K562 (cell line): ENCODE data around the gene AFG1L. TPM values are rescaled to one million over a fixed set of nuclear protein-coding genes. Genes with fewer than 3 reads are reported as not detected.

Experiments
- ATAC-seq: fragments of 200-7000 bp; cut with Tn5 transposase; 3 replicates; pipeline ENCODE4 v1.9.1; 2020; ENCODE audit warnings: moderate library complexity
- BruUV-seq: library from RNA; stranded (reverse); fragments of 400-500 nt; replicated peaks from 2 replicates; lab custom pipeline; 2021; lab: Mats Ljungman, UMichigan
- CTCF ChIA-PET: fragments of 300-600 bp; formaldehyde crosslinking; extraction: SDS; loops from one replicate; lab custom pipeline; 2021; ENCODE audit warnings: low intra/inter-chr PET ratio; lab: Yijun Ruan, JAX
- POLR2A ChIA-PET: fragments of 300-600, 350-650 bp; sonication (Branson Sonifier 250); formaldehyde crosslinking; extraction: SDS; loops from one replicate; lab custom pipeline; 2021; ENCODE audit warnings: antibody characterized with exemption, inconsistent platforms; lab: Yijun Ruan, JAX
- DNase-seq, 4 experiments: peaks; one replicate each; pipeline versions ENCODE4 v3.0.0 to v3.0.0-alpha.2; 2011 to 2018; ENCODE audit warnings: low spot score in 3 of 4, mixed read lengths in 3 of 4; ENCODE audit errors: extremely low read depth in 1 of 4
- FAIRE-seq: peaks from 2 replicates; lab custom pipeline; 2011; peaks lifted over from hg19 to GRCh38; lab: Jason Lieb, UNC
- H2AFZ ChIP-seq: 2 replicates; pipeline ENCODE4 v1.6.0; 2011; ENCODE audit warnings: low read depth, low read length, control low read depth, inconsistent platforms
- H3K27ac ChIP-seq: fragments of 200-600 bp; 3 replicates; pipeline ENCODE4 v1.8.0; 2011; ENCODE audit warnings: low read depth, mild to moderate bottlenecking, control low read depth, inconsistent platforms, low read length, moderate library complexity, mixed read lengths; ENCODE audit errors: extremely low read depth
- H3K27me3 ChIP-seq, 2 experiments: fragments of 300-600 bp in 1 of 2; 2 replicates in 1 of 2; 3 replicates in 1 of 2; pipeline versions ENCODE4 v1.6.0 to v1.8.0; 2011; ENCODE audit warnings: inconsistent platforms in 2 of 2, low read length in 2 of 2, mild to moderate bottlenecking in 1 of 2, mixed read lengths in 1 of 2, moderate library complexity in 1 of 2; ENCODE audit not compliant: control insufficient read depth in 2 of 2, insufficient read depth in 2 of 2
- H3K36me3 ChIP-seq: fragments of 300-600 bp; 3 replicates; pipeline ENCODE4 v1.8.0; 2011; ENCODE audit warnings: mild to moderate bottlenecking, low read length, inconsistent platforms; ENCODE audit not compliant: control insufficient read depth, insufficient read depth
- H3K4me1 ChIP-seq, 2 experiments: fragments of 200-600 bp in 1 of 2; replicated peaks in 1 of 2; 2 replicates in 1 of 2; 3 replicates in 1 of 2; pipeline versions ENCODE4 v1.5.1 to v1.8.0; 2011; ENCODE audit warnings: inconsistent platforms in 2 of 2, low read length in 2 of 2, mild to moderate bottlenecking in 1 of 2, mixed read lengths in 1 of 2, moderate library complexity in 1 of 2; ENCODE audit not compliant: control insufficient read depth in 2 of 2, insufficient read depth in 2 of 2
- H3K4me2 ChIP-seq: 2 replicates; pipeline ENCODE4 v1.6.1; 2011; ENCODE audit warnings: low read length, control low read depth, inconsistent platforms, mixed read lengths; ENCODE audit not compliant: insufficient read depth
- H3K4me3 ChIP-seq: fragments of 200-600 bp; sonication (generic), shearing (Covaris generic); 2 replicates; pipeline ENCODE4 v1.5.1; 2016; ENCODE audit warnings: control low read depth, inconsistent platforms
- H3K79me2 ChIP-seq: fragments of 200-600 bp; 3 replicates; pipeline ENCODE4 v1.8.0; 2011; ENCODE audit warnings: low read length, inconsistent platforms; ENCODE audit not compliant: control insufficient read depth, insufficient read depth
- H3K9ac ChIP-seq, 2 experiments: 2 replicates each; pipeline versions ENCODE4 v1.6.0 to v1.6.1; 2011; ENCODE audit warnings: low read depth in 2 of 2, low read length in 2 of 2, control low read depth in 1 of 2, inconsistent platforms in 1 of 2, mild to moderate bottlenecking in 1 of 2, mixed read lengths in 1 of 2; ENCODE audit not compliant: insufficient read depth in 1 of 2
- H3K9me1 ChIP-seq: one replicate; pipeline ENCODE4 v1.6.0; 2011; ENCODE audit warnings: inconsistent platforms, mild to moderate bottlenecking, low read length, moderate library complexity; ENCODE audit not compliant: control insufficient read depth, insufficient read depth
- H3K9me3 ChIP-seq: replicated peaks from 2 replicates; pipeline ENCODE4 v1.5.1; 2011; ENCODE audit warnings: low read depth, low read length, inconsistent platforms; ENCODE audit not compliant: control insufficient read depth, insufficient read depth
- H4K20me1 ChIP-seq: replicated peaks from 2 replicates; pipeline ENCODE4 v1.6.1; 2011; ENCODE audit warnings: low read length, inconsistent platforms, mixed read lengths; ENCODE audit not compliant: control insufficient read depth, insufficient read depth
- CREBBP ChIP-seq: IDR thresholded peaks from one replicate; pipeline ENCODE4 v1.6.1; 2012; ENCODE audit warnings: low read depth, mild to moderate bottlenecking, control low read depth, inconsistent platforms, low read length
- ELF2 ChIP-seq: fragments of 250-450 bp; sonication (Bioruptor Pico); IDR thresholded peaks from 2 replicates; pipeline ENCODE4 v1.5.0; 2021; ENCODE audit warnings: mild to moderate bottlenecking
- ETS2 ChIP-seq: IDR thresholded peaks from 2 replicates; pipeline ENCODE4 v1.6.1; 2016; ENCODE audit warnings: borderline replicate concordance, missing genetic modification characterization, mild to moderate bottlenecking, moderate library complexity, missing compliant biosample characterization; ENCODE audit not compliant: poor library complexity, severe bottlenecking
- FOXJ3 ChIP-seq: sonication (generic); formaldehyde crosslinking; IDR thresholded peaks from 2 replicates; pipeline ENCODE4 v1.4.0; 2020; ENCODE audit warnings: mild to moderate bottlenecking, missing genetic modification reagents
- NCOA1 ChIP-seq: fragments of 450-650 bp; IDR thresholded peaks from 2 replicates; pipeline ENCODE4 v1.6.1; 2016; ENCODE audit warnings: low read depth
- NFIC ChIP-seq: fragments of 450-650 bp; IDR thresholded peaks from 2 replicates; pipeline ENCODE4 v1.6.1; 2017; ENCODE audit warnings: mild to moderate bottlenecking, inconsistent platforms
- RBM15 ChIP-seq: fragments of 200-400 bp; formaldehyde crosslinking; IDR thresholded peaks from 2 replicates; pipeline ENCODE4 v1.6.1; 2018; ENCODE audit warnings: mild to moderate bottlenecking, low read length, moderate library complexity; ENCODE audit not compliant: insufficient read depth
- RFX5 ChIP-seq: IDR thresholded peaks from 2 replicates; pipeline ENCODE4 v1.6.1; 2011; ENCODE audit warnings: low read depth, mild to moderate bottlenecking, improper control_type of control experiment, low read length
- ZNF23 ChIP-seq: fragments of 250-450 bp; sonication (Bioruptor Pico); IDR thresholded peaks from 2 replicates; pipeline ENCODE4 v1.4.0; 2020; ENCODE audit warnings: mild to moderate bottlenecking
- WGBS: fragments of 100-300 bp; shearing (Covaris generic); methylation state at CpG from one replicate; pipeline ENCODE4 v1.1.6; 2016; ENCODE audit warnings: low coverage, mixed read lengths; ENCODE audit not compliant: insufficient coverage; ENCODE audit errors: missing lambda C conversion rate; 5-methylcytosine and 5-hydroxymethylcytosine counted together
- in situ Hi-C: fragments of 300-500 bp; cut with MboI; formaldehyde crosslinking; loops from 4 replicates; pipeline ENCODE4 v1.15.0; 2018; ENCODE audit warnings: inconsistent platforms, mixed read lengths
- intact Hi-C: fragments of 100-400 bp; cut with micrococcal nuclease; formaldehyde crosslinking; loops from 2 replicates; pipeline ENCODE4 v1.14.2; 2022
- polyA plus RNA-seq, 8 experiments: library from polyadenylated mRNA; depleted of rRNA in 4 of 8; stranded (reverse) in 5 of 8; unstranded in 3 of 8; fragments of >200 nt; fragmentation: Nextera tagmentation in 2 of 8; fragmentation: Illumina TruSeq in 1 of 8; extraction: Ambion mirVana in 2 of 8; extraction: Trizol in 1 of 8; gene quantifications; 2 replicates each; pipeline versions ENCODE4 v1.2.1 to v1.2.3, GENCODE V29; 2011 to 2014; ENCODE audit warnings: inconsistent platforms in 1 of 8, missing spikeins in 1 of 8
- total RNA-seq, 7 experiments: library from RNA; depleted of rRNA in 6 of 7; stranded (reverse); fragments of >200 nt in 6 of 7; fragmentation: Illumina TruSeq in 2 of 7; extraction: Trizol in 2 of 7; gene quantifications; 2 replicates each; pipeline versions ENCODE4 v1.2.1 to v1.2.3, GENCODE V29; 2011 to 2021; ENCODE audit warnings: low replicate concordance in 1 of 7
- TF ChIP-seq, protein P1 (sequence below): fragments of 250-450 bp; sonication (Bioruptor Pico); IDR thresholded peaks from 2 replicates; pipeline ENCODE4 v1.5.0; 2021
- TF ChIP-seq, protein P2 (sequence below): fragments of 250-450 bp; sonication (Bioruptor Pico); IDR thresholded peaks from 2 replicates; pipeline ENCODE4 v1.8.0; 2021; ENCODE audit warnings: moderate library complexity, mild to moderate bottlenecking, inconsistent platforms
- TF ChIP-seq, protein P3 (sequence below): sonication (generic); formaldehyde crosslinking; IDR thresholded peaks from 2 replicates; pipeline ENCODE4 v1.8.0; 2022; ENCODE audit warnings: mild to moderate bottlenecking, missing genetic modification reagents

AFG1L gene
- total and polyA plus RNA-seq, 9 of the 15 experiments (the other 6 are each of a cell fraction or from before 2014, with no cell fraction given), result 2.2 to 15.5 (median 5.8) TPM

DNA sequence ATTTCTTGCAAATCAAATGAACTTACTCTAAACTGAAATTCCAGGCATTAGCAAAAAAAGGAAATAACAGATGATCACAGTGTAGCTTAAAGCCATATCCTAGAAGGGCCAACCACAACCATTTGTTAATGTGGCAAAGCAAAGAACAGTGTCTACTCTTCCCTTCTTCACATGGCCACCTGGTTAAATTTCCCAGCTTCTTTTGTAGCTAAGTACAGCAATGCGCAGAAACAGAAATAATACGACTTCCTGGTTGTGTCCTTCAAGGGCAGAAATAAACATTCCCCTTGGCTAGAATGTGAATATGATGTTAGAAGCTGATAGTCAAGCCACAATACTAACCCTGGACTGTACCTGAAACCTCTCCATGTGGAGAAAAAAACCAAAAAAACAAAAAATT, 43.6 kb upstream of the AFG1L start (continued):
- TF ChIP-seq, protein P1, sequence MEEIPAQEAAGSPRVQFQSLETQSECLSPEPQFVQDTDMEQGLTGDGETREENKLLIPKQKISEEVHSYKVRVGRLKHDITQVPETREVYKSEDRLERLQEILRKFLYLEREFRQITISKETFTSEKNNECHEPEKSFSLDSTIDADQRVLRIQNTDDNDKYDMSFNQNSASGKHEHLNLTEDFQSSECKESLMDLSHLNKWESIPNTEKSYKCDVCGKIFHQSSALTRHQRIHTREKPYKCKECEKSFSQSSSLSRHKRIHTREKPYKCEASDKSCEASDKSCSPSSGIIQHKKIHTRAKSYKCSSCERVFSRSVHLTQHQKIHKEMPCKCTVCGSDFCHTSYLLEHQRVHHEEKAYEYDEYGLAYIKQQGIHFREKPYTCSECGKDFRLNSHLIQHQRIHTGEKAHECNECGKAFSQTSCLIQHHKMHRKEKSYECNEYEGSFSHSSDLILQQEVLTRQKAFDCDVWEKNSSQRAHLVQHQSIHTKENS (CRISPR knock-in tag), result no peak
- TF ChIP-seq, protein P2, sequence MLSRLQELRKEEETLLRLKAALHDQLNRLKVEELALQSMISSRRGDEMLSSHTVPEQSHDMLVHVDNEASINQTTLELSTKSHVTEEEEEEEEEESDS (CRISPR knock-in tag), result no peak
- TF ChIP-seq RBM15, result no peak

DNA sequence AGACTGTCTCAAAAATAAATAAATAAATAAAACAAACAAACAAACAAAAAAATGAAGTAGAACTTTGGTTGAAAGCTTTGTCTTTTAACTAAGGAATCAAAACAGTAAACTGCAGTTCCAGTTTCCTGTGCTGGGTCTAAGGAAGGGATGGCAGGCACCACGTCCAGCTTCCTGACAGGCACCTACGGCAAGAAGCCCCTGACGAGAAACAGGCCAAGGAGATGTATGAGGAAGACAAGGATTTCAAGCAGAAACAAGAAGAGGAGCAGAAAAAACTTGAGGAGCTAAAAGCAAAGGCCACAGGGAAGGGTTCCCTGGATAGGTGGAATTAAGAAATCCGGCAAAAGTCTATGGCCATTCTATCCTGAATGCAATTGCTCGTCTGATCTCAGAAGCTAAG, 42.8 kb upstream of the AFG1L start:
- Histone ChIP-seq H3K4me2 (no peak overlapping the region), H3K9ac (no peak overlapping the region), H3K27me3 (no peaks in the 10 kb centered on the region), H2AFZ (no peak overlapping the region), H3K9me3 (no peaks in the 10 kb centered on the region), H3K4me3 (no peak overlapping the region), H3K4me1 (peaks cover 3 to 9% of the 10 kb centered on the region in 2 experiments; a peak in 4 of 5 replicates), H3K79me2 (peaks cover 99% of the 10 kb centered on the region), H3K9me1 (no peaks in the 10 kb centered on the region), H3K36me3 (peaks cover 67% of the 10 kb centered on the region; the same call in 2 of the 3 replicates), H4K20me1 (peaks cover 8% of the 10 kb centered on the region), H3K27ac (no peak overlapping the region)
- FAIRE-seq (no peak), ATAC-seq (no peak), DNase-seq (no peak)
- intact Hi-C loops, result loop anchor here (5.0 to 10.0 kb wide), 2 partner anchors 75 to 137 kb away; no protein-coding TSS in a partner anchor
- POLR2A ChIA-PET, result interaction anchor here (0.6 to 2.6 kb wide), 6 partner anchors 9 to 597 kb away, joined by 3 to 12 read pairs (median 4); partner anchors contain the start of gene SNX3
- WGBS, result 96% methylated on average over 5 of the region's 5 CpGs
- BruUV-seq, result no TSS peak
- CTCF ChIA-PET, result no interaction called here
- in situ Hi-C loops, result no loop called here
- no peak for TF ChIP-seq RFX5
- TF ChIP-seq CREBBP, result no peak
- no peak for TF ChIP-seq FOXJ3
- no peak for TF ChIP-seq ETS2 (tag)
- no peak for TF ChIP-seq NCOA1
- TF ChIP-seq ELF2 (CRISPR knock-in tag), result no peak
- TF ChIP-seq NFIC, result no peak
- no peak for TF ChIP-seq ZNF23 (CRISPR knock-in tag)
- TF ChIP-seq, protein P3, sequence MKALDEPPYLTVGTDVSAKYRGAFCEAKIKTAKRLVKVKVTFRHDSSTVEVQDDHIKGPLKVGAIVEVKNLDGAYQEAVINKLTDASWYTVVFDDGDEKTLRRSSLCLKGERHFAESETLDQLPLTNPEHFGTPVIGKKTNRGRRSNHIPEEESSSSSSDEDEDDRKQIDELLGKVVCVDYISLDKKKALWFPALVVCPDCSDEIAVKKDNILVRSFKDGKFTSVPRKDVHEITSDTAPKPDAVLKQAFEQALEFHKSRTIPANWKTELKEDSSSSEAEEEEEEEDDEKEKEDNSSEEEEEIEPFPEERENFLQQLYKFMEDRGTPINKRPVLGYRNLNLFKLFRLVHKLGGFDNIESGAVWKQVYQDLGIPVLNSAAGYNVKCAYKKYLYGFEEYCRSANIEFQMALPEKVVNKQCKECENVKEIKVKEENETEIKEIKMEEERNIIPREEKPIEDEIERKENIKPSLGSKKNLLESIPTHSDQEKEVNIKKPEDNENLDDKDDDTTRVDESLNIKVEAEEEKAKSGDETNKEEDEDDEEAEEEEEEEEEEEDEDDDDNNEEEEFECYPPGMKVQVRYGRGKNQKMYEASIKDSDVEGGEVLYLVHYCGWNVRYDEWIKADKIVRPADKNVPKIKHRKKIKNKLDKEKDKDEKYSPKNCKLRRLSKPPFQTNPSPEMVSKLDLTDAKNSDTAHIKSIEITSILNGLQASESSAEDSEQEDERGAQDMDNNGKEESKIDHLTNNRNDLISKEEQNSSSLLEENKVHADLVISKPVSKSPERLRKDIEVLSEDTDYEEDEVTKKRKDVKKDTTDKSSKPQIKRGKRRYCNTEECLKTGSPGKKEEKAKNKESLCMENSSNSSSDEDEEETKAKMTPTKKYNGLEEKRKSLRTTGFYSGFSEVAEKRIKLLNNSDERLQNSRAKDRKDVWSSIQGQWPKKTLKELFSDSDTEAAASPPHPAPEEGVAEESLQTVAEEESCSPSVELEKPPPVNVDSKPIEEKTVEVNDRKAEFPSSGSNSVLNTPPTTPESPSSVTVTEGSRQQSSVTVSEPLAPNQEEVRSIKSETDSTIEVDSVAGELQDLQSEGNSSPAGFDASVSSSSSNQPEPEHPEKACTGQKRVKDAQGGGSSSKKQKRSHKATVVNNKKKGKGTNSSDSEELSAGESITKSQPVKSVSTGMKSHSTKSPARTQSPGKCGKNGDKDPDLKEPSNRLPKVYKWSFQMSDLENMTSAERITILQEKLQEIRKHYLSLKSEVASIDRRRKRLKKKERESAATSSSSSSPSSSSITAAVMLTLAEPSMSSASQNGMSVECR, result no peak
